Prostate gland (tissue), 2 donors: ENCODE data around the gene NOS2.

Experiments
- CTCF ChIP-seq, 4 experiments: fragments of 200-600 bp in 2 of 4; fragments of 450-650 bp in 2 of 4; sonication (generic) in 2 of 4; IDR thresholded peaks; 1 replicate in 3 of 4; 2 replicates in 1 of 4; pipeline ENCODE4 v1.5.1; 2016 to 2019; ENCODE audit warnings: antibody characterized with exemption in 4 of 4, mild to moderate bottlenecking in 2 of 4, moderate library complexity in 2 of 4
- POLR2A ChIP-seq: fragments of 450-650 bp; IDR thresholded peaks from one replicate; pipeline ENCODE4 v1.6.1; 2016; ENCODE audit warnings: antibody characterized with exemption, mild to moderate bottlenecking
- POLR2AphosphoS5 ChIP-seq: sonication (generic); formaldehyde crosslinking; IDR thresholded peaks from one replicate; pipeline ENCODE4 v1.6.1; 2017; ENCODE audit warnings: antibody characterized with exemption

- no peak for TF ChIP-seq CTCF (IDR thresholded peaks at IDR 0.05)
- TF ChIP-seq POLR2A: no peak
- TF ChIP-seq POLR2AphosphoS5: no peak
Observed at GRCh38 chr17:27797390-27798091, 2.8 kb downstream of the NOS2 start.
